Uterus (tissue), 2 donors: Measurements from ENCODE around the gene RERGL.

Experiments
- POLR2A ChIP-seq, 2 donors: fragments of 450-650 bp; IDR thresholded peaks; one replicate each; pipeline ENCODE4 v1.6.1; 2016; ENCODE audit warnings: antibody characterized with exemption in 2 of 2, mild to moderate bottlenecking in 1 of 2, moderate library complexity in 1 of 2
- TF ChIP-seq, protein P1 (sequence below), 4 experiments: fragments of 200-600 bp in 2 of 4; fragments of 450-650 bp in 2 of 4; sonication (generic) in 2 of 4; IDR thresholded peaks; one replicate each; pipeline ENCODE4 v1.5.1; 2016 to 2019; ENCODE audit warnings: antibody characterized with exemption in 4 of 4, mild to moderate bottlenecking in 2 of 4, moderate library complexity in 1 of 4

DNA sequence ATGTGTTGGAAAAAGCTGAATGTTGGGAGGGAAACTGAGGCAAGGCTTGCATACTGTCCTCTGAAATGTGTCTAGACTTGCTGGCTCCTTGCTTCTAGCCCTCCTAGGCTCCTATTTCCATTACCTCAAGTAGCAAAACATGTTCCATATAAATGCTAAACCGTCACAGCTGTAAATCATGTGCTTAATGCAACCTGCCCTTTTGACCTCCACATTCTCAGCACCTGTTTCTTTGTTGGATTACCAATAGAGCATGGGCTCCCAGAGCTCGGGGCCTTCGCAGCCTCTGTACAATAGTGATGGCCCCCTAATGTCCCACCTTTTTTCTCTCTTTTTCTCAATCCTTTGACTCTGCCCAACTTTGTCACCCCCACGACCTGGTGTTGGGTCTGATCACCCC, 23.3 kb downstream of the RERGL start:
- no peak for TF ChIP-seq POLR2A (IDR thresholded peaks at IDR 0.05)
- TF ChIP-seq, protein P1, sequence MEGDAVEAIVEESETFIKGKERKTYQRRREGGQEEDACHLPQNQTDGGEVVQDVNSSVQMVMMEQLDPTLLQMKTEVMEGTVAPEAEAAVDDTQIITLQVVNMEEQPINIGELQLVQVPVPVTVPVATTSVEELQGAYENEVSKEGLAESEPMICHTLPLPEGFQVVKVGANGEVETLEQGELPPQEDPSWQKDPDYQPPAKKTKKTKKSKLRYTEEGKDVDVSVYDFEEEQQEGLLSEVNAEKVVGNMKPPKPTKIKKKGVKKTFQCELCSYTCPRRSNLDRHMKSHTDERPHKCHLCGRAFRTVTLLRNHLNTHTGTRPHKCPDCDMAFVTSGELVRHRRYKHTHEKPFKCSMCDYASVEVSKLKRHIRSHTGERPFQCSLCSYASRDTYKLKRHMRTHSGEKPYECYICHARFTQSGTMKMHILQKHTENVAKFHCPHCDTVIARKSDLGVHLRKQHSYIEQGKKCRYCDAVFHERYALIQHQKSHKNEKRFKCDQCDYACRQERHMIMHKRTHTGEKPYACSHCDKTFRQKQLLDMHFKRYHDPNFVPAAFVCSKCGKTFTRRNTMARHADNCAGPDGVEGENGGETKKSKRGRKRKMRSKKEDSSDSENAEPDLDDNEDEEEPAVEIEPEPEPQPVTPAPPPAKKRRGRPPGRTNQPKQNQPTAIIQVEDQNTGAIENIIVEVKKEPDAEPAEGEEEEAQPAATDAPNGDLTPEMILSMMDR (IDR thresholded peaks at IDR 0.05), result no peak
